Right lung (tissue), 10 donors: ENCODE data around the gene ZNF462. TPM values are rescaled to one million over a fixed set of nuclear protein-coding genes. Genes with fewer than 3 reads are reported as not detected.
"Not testable (repeated sequence)": the region's sequence is repeated elsewhere in the genome, so short reads cannot be mapped to it uniquely, and the experiment has no call there.

Source experiments
- DNase-seq, 2 donors: peaks; one replicate each; pipeline ENCODE4 v3.0.0-alpha.2; 2013
- long read RNA-seq, 8 donors: transcript quantifications; one replicate each; lab custom pipeline, GENCODE V29; 2026
- polyA plus RNA-seq, 5 donors: library from polyadenylated mRNA; unstranded; fragments of 120-200 nt; gene quantifications; one replicate each; pipeline versions ENCODE4 v1.2.1 to v1.2.3, GENCODE V29; 2013; ENCODE audit warnings: inconsistent platforms in 1 of 5, low replicate concordance in 1 of 5; ENCODE audit not compliant: insufficient read length in 5 of 5, insufficient read depth in 1 of 5

ZNF462 gene
- polyA plus RNA-seq: 10 to 100 TPM; 18.8 to 29.2 (median 28.7) TPM
- long read RNA-seq, donor 1, full-length matches to known transcripts: 4 of 9 reads
- long read RNA-seq, donor 1, partial matches to known transcripts: 5 of 9 reads
- long read RNA-seq, donor 1, other reads (novel, unspliced or antisense): 0 of 9 reads
- long read RNA-seq, donor 2, full-length matches to known transcripts: 3 of 3 reads
- long read RNA-seq, donor 2, partial matches to known transcripts: 0 of 3 reads
- long read RNA-seq, donor 2, other reads (novel, unspliced or antisense): 0 of 3 reads
- long read RNA-seq, donor 3, partial matches to known transcripts: 7 of 7 reads
- long read RNA-seq, donor 3, other reads (novel, unspliced or antisense): 0 of 7 reads
- long read RNA-seq, donor 4, partial matches to known transcripts: 7 of 7 reads
- long read RNA-seq, donor 4, other reads (novel, unspliced or antisense): 0 of 7 reads
- long read RNA-seq, donor 5: 0 reads
- long read RNA-seq, donor 6, partial matches to known transcripts: 27 of 28 reads
- long read RNA-seq, donor 6, other reads (novel, unspliced or antisense): 0 of 28 reads
- long read RNA-seq, donor 7, partial matches to known transcripts: 20 of 22 reads
- long read RNA-seq, donor 7, other reads (novel, unspliced or antisense): 0 of 22 reads
- long read RNA-seq, donor 8, full-length matches to known transcripts: 1 of 1 reads
- long read RNA-seq, donor 8, partial matches to known transcripts: 0 of 1 reads
- long read RNA-seq, donor 8, other reads (novel, unspliced or antisense): 0 of 1 reads

DNA sequence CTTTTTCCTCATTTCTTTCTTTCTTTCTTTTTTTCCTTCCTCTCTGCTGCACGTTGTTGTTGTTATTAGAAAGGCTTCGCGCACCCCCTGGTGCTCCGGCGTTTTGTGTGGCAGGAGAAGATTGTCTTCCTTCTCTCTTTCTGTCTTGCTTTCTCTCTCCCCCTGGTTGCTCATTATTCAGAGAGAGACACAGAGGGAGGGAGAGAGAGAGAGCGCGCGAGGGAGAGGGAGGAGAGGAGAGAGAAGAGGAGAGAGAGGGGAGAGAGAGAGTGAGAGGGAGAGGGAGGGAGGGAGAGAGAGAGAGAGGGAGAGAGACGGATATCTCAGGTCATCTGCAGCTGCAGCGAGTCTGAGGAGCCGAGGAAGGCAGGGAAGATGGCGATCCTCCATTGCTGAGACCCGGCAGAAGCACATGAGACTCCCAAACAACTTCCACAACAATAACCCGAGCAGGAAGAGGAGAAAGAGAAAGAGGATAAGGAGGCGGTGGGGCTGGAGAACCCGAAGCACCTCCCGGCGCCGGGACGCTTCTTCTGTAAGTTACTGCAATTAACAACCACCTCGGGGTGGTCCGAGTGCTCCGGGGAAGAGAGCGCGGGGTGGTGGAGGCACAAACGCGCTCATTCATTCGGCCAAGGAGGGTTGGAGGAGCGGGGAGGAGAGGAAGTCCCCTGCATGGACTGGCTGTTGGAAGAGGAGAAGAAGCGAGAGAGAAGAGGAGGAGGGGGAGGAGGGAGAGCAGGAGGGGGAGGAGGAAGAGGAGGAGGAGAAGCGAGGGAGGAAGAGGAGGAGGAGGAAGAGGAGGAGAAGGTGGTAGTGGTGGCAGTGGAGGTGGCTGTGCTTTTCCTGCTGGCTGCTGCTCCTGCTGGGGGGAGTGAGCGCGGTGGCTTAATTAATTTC lies at the start of gene ZNF462:
Gene ZNF462, plus strand, starts transcription at position 346 of the 900 bp plus-strand sequence. CDS start 60,218 bp downstream, outside the sequence.
- DNase-seq: peak; percentile 75 to 80

DNA sequence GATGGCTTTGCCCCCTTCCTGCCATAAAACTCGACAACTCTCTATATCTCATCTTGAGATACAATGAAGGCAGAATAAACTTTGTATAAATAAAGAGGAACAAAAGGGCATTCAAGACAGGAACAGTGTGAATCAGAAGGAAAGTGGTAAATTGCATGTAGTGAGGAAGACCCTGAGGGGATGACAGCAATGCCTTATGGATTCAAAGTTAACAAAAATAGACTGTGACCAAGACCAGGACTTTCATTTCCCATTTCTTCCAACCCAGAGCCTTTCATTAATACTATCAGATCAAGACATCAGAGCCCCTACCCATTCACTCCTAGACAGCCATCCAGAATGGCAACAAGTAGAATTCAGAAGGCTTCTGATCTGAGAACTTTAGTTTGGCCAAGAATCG lies 46.4 kb upstream of the ZNF462 start:
- DNase-seq: no peak

DNA sequence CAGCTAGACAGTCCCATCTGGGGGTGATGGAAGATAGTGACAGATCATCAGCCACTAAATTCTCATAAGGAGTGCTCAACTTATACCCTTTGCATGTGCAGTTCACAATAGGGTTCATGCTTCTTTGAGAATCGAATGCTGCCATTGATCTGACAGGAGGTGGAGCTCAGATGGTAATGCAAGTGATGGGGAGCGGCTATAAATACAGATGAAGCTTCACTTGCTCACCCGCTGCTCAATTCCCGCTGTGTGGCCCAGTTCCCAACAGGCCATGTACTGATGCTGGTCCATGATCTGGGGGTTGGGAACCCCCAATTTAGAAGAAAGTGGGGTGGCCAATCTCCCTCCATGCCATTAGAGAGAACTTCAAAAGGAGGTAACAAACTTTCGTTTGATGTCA lies 44.9 kb upstream of the ZNF462 start:
- DNase-seq: no peak

- no peak for DNase-seq
These were observed 42.1 kb upstream of the ZNF462 start for GRCh38 chr9:106820866-106821265.

DNA sequence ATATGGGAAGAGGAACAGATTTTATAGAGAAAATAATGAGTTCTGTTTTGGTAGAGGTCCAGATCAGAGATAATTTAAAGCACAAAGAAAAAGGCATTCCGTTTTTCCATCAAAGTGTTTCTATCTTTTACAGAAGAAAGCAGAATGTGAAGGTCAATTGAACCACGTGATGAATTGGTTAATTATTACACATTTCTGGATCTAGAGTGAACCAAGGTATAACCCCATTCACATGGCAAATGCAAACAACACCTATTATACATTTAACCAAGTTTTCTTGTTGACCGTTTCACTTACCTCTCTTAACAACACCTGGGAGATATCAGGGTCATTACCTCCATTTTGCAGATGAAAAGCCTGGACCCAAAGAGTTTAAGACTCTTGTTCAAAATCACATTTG lies 34.9 kb upstream of the ZNF462 start:
- no peak for DNase-seq

DNA sequence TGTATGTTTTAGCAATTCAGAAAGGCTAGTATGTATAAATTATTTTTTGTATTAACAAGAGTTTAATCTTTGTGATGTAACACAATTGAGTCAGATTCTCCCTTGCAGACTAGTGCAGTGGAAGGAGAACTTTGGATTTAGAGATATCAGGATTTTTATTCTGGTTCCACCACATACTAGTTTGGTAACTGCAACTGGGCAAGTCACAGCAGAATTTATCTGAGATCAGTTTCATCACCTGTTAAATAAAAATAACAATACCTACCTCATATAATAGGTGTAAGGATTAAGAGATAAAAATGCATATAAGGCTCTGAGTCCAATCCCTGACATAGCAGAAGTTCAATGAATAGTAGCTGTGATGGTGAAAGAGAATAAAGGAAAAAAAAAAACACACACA lies 34.0 kb upstream of the ZNF462 start:
- DNase-seq: no peak

DNA sequence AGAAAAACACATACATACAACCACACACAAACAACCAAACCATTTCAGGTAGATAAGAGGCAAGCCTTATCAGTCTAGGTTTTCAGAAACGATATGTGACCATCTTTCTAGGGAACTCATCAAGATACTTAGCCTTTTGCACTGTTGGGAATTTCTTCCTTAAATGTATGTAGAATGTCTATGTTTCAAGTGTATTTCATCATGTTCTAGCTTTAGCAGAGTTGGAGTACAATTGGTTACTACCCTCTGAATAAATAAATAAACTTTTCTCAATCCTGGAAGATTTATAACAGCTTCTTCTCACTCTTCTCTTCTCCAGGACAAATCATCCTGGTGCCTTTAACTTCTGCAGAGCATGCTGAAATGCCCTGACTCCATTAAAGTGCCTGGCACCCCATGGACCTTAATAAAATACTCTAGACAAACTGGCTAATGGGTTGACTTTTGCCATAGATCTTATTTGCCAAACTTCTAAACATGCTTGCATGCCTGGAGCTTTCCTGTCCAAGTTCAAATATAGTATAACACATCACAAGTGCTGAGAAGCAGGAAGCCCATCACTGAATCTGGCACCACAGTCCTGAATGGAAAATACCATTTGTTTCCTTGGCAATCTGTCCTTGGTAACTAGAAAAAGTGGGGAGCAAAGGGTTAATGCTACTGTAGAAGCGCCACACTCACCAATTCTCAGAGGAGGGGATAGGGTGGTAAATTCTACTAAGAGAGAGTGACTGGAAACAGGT lies 33.1 kb upstream of the ZNF462 start:
- peak in 1 of 2 donors; percentile 2 for DNase-seq

DNA sequence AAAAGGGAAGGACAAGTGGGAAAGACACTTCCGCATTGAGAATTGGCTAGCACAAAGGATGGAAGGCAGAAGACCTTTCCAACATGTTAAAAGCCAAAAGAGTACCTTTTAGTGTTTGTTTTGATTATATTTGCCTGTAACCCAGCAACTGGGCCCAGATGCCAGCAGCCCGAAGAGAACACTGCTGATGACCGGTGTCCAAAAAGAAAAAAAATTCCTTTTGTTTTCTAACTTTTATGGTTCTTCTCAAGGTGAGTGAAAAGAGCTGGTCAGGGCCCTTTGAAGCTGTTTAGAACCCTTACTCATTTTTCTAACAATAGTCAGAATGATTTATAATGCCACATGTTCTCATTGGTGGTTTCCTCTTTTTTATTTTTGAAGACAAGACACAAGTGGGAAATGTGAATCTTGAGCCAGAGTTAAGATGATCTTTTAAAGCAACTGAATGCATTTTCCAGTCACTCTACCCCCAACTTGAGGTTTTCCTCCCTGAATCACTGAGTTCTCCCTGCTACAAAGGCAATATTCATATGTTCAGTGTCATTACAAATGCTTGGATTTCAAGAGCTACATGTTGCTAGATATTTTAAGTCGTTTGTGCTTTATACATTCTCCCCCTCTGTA lies 32.3 kb upstream of the ZNF462 start:
- no peak for DNase-seq

GRCh38 chr9:106834888-106835287 lies 28.1 kb upstream of the ZNF462 start:
- DNase-seq: no peak

GRCh38 chr9:106835840-106836239 lies 27.1 kb upstream of the ZNF462 start:
- no peak for DNase-seq

- no peak for DNase-seq
These were observed 19.6 kb upstream of the ZNF462 start for GRCh38 chr9:106843371-106843770.

DNA sequence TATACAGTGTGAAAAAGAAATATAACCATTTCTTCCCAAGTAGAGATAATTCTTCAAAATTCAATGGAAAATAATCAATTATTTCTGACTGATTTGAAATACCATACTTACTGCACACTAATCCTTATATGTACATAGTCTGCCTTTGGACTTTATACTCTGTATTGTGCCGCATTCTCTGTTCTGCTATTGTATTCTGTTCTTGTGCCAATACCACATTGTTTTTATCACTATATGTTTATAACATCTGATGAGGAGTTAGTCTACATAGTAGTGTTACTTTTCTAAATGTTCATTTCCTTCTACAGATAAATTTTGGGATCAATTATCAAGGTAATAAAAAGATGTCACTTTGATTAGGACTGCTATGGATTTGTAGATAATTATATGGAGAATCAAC lies 16.7 kb upstream of the ZNF462 start:
- DNase-seq: no peak

DNA sequence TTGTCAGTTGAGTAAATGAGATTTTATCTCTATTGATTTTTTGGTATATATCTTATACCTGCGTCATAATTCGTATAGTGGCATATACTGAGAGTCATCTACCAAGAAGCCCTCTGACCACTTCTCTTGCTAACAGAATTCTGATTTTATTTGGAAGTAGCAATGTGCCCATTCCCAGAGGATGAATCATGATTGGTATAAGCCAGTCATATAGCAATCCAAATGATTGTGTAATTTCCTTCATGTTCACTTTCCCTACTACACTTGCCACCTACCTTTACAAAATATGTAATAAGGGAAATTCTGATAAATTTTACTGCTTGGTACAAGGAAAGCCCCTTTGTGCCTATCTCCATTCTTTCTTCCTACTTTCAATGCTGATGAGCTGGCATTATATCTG lies 16.1 kb upstream of the ZNF462 start:
- no peak for DNase-seq

DNA sequence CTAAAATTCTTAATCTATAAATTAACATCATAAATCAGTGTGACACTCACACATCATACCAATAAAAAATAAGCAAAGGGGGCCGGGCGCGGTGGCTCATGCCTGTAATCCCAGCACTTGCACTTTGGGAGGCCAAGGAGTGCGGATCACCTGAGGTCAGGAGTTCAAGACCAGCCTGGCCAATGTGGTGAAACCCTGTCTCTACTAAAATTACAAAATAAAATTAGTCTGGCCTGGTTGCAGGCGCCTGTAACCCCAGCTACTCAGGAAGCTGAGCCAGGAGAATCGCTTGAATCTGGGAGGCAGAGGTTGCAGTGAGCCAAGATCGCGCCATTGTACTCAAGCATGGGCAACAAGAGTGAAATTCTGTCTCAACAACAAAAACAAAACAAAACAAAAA lies 11.3 kb upstream of the ZNF462 start:
- DNase-seq: not testable (repeated sequence)

GRCh38 chr9:106857811-106858470 lies 5.0 kb upstream of the ZNF462 start:
- no peak for DNase-seq

GRCh38 chr9:106859957-106860720 lies 2.8 kb upstream of the ZNF462 start:
- DNase-seq: peak in 1 of 2 donors; percentile 42

DNA sequence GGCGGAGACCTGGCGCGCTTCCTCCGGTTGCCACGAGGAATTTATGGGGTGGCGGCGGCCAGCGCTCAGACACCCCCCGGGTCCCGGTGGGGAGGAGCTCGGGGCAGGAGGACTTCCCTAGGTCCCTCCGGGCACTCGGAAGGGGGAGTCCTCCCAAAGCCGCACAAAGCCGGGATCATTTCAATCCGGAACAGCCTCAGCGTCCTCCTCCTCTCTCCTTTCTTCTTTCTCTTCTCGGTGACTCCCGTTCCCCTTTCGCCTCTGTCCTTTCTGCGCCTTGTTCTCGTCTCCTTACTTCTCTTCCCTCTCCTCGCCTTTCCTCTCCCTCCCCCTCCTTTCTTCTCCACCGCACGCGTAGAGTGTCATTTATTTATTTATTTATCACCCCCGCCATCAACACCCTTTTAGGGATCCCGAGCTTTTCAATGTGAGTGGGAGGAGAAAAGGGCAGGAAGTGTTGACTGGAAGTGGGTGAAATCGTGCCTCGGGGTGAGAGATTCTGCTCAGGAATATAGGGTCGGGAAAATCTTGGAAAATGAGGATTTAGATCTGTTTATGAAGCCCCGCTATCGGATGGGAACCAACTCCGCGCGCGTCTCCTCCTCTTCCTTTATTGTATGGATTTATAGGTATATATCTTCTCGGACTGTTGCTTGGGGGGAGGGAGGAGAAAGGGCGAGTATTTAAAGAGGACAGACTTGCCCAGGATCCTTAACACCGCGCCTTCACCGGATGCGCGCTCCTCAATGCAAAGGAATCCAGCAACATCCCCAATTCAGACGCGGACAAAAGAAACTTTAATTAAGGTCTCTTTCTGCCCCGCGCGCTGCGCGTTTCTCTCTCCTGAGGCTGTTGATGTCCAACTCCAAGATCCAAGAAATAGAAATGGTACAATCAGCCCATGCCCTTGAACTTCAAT lies 2.0 kb upstream of the ZNF462 start:
- peak; percentile 58 to 59 for DNase-seq

- no peak for DNase-seq
These were observed 1.3 kb upstream of the ZNF462 start for GRCh38 chr9:106861640-106862109.
